Measurements from ENCODE around the gene HNF1B.
A peak's percentile ranks its signal among the peaks of the same experiment; 100 is the strongest.
"Not testable (repeated sequence)": the region's sequence is repeated elsewhere in the genome, so short reads cannot be mapped to it uniquely, and the experiment has no call there.

Gene HNF1B

GRCh38 chr17:37744961-37745800 is at the start of gene HNF1B:
Gene HNF1B (minus strand): TSS chr17:37745059. CDS start chr17:37744884, 175 bp downstream.
- no peak for DNase-seq

DNA sequence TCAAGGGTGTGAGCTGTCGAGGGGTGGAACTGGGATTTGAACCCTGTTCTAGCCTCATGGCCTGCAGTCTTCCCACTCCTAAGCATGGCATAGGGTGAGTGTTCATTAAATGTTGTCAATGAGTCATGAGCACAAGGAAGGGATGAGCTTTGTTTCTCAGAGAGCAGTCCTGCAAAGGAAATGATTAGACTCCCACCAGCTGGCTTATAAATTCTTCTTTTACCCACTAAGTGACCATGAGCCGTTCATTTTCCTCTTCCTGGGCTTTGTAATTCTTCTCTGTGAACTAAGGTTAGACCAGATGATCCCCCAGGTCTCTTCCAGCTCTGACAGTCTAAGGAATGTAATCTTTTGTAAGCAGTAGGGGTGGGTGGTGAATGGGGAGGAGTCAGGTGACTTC is 47.9 kb upstream of the HNF1B start:
- no peak for DNase-seq

- peak; percentile 6 for DNase-seq
Measured at GRCh38 chr17:37791447-37792399, 46.9 kb upstream of the HNF1B start.

DNA sequence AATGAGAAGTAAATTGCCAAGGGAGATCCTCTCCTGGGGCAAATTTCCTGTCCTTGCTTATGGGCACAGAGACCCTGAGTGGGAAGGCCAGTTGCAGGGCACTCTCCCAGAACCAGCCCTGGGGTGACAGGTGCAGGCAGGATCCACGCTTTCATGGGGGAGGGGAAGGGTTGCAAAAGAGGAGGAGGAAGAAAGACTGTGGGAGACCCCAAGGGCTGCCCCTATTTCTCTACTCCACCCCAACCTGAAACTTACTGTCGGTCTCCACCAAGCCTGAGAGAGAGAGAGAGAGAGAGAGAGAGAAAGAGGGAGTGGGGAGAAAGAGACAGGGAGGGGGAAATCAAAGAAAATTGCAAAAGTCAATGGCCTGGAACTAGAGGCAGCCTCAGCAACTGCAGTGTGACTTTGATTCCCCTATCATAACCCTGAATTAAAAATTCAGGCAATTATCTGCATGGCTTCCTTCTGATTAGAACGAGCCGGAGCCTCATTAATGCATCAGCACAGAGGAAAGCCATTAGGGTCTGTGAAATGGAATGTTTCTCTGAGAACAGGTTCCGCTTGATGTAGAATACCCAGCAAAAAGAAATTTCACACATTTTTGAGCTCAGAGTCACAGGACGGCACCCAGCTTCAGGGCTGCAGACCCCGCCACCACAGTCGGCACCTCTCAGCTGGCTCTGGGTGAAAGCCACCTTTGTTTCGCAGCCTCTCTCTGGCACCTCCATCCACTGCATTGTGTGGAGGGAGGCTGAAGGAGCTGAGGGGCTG is 45.1 kb upstream of the HNF1B start:
- DNase-seq, result no peak

DNA sequence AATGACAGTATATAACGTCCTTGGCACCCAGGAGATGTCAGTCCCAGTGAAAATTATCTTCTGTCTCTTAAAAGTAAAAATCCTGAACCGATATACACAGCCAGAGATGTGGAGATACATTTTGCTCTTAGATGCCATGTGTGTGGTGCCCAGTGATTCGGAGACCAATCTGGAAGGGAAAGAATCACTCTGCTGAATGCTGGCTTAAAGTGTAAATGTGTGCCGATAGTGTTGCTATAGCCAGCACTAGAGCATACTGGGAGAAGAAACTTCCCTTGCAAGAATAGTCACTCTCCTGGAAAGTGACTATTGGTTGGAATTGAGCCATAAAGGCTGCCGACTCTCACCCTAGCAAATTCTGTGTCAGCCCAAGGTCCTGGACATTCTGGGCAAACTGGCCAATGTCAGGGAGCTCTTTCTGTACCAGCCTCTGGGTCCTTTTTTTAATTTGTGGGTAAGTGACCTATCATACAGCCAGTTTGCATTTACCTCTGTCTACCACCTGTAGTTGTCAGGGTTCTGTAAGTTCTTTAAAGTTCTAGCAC is 44.2 kb upstream of the HNF1B start:
- no peak for DNase-seq

DNA sequence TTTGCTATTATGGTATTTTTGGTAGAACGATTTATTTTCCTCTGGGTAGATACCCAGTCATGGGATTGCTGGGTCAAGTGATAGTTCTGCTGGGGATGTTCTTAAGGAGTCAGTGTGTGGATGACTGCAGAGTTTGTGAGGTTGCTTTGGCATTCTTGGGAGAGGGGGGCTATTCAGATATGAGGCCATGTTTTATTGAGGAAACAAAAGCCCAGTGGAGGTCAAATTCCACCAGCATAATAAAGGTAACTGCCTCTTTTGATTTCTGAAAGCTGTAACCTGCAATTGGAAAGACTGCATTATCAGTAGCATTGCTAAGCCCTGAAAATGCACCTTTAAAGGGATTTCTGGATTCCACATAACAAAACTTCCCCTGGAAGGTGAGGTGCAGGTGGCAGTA is 43.7 kb upstream of the HNF1B start:
- no peak for DNase-seq

DNA sequence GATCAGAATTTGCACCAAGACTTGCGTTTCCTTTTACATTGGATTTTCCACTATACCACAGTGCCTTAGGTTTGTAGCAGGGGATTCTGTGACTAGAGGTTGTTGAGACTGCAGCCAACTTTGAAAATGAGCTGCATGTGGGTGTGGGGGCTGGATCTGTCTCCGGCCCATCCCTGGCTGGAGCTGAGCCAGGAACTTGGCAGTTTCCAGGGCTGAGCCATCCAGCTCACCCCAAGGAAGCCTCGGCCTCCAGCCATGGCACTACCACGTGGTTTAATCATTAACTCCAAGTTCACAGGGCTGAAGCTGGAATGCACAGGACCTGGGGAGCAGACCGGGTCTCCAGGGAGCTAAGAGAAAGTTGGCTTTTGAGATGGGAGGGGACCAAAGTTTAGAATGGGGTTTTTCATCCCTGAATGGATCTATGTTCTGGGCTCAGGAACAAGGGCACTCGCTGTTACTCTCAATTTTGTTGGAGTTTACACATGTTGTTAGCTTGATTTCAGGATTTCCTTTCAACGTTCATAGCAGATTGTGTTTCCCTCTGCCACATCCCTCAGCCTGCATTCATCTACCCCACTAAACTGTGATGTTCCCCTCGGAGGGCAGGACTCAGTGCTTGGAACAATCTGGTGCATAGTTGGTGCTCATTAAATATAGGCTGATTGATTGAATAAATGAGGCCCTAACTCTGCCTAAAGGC is 42.3 kb upstream of the HNF1B start:
- DNase-seq, result no peak

GRCh38 chr17:37786481-37786880 is 41.6 kb upstream of the HNF1B start:
- no peak for DNase-seq

- DNase-seq, result not testable (repeated sequence)
Measured at GRCh38 chr17:37782460-37782859, 37.6 kb upstream of the HNF1B start.

DNA sequence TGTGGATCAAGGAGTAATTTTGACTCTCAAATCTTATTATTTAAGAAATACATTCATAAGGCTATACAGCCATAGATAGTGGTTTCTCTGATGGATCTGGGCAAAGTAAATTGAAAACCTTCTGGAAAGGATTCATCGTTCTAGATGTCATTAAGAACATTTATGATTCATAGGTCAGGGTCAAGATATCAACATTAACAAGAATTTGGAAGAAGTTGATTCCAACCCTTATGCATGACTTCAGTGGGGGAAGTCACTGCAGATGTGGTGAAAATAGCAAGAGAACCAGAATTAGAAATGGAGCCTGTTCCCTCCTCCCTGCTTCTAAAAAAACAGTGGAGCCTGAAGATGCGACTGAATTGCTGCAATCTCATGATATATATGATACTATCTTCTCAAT is 36.6 kb upstream of the HNF1B start:
- DNase-seq, result no peak

- no peak for DNase-seq
Measured at GRCh38 chr17:37779554-37779953, 34.7 kb upstream of the HNF1B start.

GRCh38 chr17:37774504-37774903 is 29.6 kb upstream of the HNF1B start:
- DNase-seq, result no peak

DNA sequence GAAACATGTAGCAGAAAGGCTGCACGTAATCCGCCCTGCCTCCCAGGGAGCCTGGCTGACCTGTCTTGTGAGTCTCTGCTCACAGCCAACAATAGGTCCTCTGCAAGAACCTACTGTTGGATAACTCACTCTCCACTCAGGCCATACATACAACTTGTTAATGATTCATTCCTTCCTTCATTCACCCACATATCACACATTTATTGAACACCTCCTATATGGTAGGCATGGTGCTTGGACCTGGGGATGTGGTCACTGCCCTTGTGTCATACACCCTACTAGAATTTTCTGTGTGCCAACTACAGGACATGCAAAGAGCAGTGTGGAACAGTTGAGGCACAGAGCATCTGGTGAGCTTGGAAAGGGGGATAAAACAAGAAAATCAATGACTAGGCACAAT is 28.1 kb upstream of the HNF1B start:
- DNase-seq, result no peak

- peak; percentile 33 for DNase-seq
Measured at GRCh38 chr17:37770631-37771518, 26.0 kb upstream of the HNF1B start.

DNA sequence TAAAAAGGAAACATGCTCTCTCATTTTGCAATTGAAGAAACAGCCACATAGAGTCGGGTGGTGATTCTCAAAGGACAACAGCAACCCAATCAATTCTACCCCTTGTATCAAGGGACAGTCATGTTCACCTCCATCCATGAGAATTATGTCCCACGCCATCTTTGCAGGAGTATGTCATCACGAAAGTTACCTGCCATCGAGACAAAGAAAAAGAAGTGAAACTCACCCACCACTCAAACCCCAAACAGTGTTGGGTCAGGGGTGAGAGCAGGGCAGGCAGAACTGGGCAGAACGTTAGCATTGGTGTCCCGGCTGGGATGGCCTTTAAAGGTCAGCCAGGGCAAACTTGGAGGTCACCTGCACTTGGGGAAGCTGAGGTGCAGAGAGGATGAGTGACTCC is 24.2 kb upstream of the HNF1B start:
- no peak for DNase-seq

DNA sequence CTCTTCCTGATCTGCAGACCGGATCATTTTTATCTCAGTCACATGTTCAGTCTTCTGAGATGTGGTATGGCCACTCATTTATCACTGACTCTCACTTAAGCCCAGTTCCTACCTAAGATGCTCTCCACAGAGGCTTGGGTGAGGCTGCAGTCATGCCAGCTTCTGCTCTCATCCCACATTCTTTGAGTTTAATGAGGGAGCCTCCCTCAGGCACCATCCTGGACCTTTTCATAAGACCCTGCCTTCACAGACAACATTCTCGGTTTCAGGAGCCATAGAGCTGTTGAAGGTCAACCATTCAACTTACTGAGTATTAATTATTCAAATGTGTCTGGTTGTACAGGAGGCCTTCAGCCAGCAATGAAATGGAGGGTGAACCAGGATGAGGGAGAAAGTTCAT is 23.6 kb upstream of the HNF1B start:
- no peak for DNase-seq

DNA sequence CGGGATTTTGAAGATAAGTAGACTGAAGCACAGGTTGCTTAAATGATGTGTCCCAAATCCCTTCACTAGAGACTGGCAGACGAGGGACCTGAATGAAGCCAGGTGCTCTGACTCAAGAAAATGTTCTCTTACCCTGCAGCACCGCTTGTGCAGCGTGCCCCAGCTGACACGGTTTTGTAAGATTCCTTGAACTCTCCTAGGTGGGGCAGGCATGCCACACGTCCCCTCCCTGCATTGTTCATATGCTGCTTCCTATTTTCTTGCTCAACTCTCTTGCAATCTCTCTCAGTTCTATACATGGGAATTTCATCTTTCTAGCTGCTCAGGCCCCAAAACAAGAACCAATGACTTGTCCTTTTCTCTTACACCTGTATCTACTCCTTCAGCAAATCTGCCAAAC is 22.1 kb upstream of the HNF1B start:
- no peak for DNase-seq

- no peak for DNase-seq
Measured at GRCh38 chr17:37764383-37764782, 19.5 kb upstream of the HNF1B start.

DNA sequence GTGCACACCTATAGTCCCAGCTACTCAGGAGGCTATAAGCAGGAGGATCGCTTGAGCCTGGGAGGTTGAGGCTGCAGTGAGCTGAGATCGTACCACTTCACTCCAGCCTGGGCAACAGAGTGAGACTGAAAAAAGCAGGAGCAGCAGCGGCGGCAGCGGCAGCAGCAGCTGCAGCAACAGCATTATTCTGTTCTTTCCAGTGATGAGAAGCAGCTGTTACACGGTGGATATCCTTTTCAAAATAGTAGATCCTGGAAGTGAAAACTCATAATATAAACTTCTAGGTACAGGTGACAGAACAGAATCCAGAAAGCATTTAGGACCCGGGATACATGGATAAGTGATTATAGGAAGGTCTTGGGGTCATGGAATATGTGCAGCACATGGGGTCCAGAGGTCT is 17.8 kb upstream of the HNF1B start:
- DNase-seq, result no peak

- no peak for DNase-seq
Measured at GRCh38 chr17:37761961-37762360, 17.1 kb upstream of the HNF1B start.

GRCh38 chr17:37761059-37761458 is 16.2 kb upstream of the HNF1B start:
- no peak for DNase-seq
